ENCODE measurements around the gene ACAA1.
"Not testable (repeated sequence)": the region's sequence is repeated elsewhere in the genome, so short reads cannot be mapped to it uniquely, and the experiment has no call there.

Gene ACAA1

GRCh38 chr3:38163117-38163840 is 26.4 kb upstream of the ACAA1 start:
- TF ChIP-seq CTCF (IDR thresholded peaks at IDR 0.05; ENCODE audit: extremely low read depth, insufficient read depth, missing control alignments) = no peak
- DNase-seq (ENCODE audit: low spot score) = no peak
- in situ Hi-C loops (cut with MboI; ENCODE audit: low pct_unique_long_range_greater_than_20kb, low sequenced_read_pairs, unreplicated experiment) = no loop called here

DNA sequence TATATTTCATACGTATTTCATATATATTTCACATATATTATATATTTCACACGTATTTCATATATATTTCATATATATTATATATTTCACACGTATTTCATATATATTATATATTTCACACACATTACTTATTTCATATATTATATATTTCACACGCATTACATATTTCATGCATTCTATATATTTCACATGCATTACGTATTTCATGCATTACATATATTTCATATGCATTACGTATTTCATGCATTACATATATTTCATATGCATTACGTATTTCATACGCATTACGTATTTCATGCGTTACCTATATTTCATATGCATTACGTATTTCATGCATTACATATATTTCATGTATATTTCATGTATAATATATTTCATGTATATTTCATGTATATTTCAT is 23.8 kb upstream of the ACAA1 start:
- in situ Hi-C loops (cut with MboI; ENCODE audit: low pct_unique_long_range_greater_than_20kb, low sequenced_read_pairs, unreplicated experiment); DNase-seq (ENCODE audit: low spot score): not testable (repeated sequence)

GRCh38 chr3:38158472-38158871 is 21.5 kb upstream of the ACAA1 start:
- no peak for TF ChIP-seq CTCF (IDR thresholded peaks at IDR 0.05; ENCODE audit: extremely low read depth, insufficient read depth, missing control alignments)
- DNase-seq (ENCODE audit: low spot score) = no peak
- in situ Hi-C loops (cut with MboI; ENCODE audit: low pct_unique_long_range_greater_than_20kb, low sequenced_read_pairs, unreplicated experiment) = no loop called here

DNA sequence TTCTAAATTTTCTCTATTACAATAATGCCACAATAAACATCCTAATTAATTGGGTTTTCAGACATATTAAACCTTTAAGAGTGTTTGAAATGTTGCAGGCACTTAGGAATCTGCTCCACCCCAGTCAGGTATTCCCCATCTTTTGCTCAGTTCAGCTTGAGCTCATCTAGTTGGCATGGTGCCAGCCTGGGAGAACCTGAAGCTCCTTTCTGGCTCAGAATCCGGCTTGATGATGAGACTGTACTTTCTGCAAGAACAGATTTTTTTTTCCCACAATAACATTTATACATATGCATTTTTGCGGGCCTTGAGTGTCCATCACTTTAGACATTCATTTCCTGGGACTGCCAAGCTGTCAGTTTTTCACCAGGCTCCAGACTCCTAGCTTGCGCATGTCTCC is 20.7 kb upstream of the ACAA1 start:
- DNase-seq (ENCODE audit: low spot score) = no peak
- no peak for TF ChIP-seq CTCF (IDR thresholded peaks at IDR 0.05; ENCODE audit: extremely low read depth, insufficient read depth, missing control alignments)
- in situ Hi-C loops (cut with MboI; ENCODE audit: low pct_unique_long_range_greater_than_20kb, low sequenced_read_pairs, unreplicated experiment) = no loop called here

DNA sequence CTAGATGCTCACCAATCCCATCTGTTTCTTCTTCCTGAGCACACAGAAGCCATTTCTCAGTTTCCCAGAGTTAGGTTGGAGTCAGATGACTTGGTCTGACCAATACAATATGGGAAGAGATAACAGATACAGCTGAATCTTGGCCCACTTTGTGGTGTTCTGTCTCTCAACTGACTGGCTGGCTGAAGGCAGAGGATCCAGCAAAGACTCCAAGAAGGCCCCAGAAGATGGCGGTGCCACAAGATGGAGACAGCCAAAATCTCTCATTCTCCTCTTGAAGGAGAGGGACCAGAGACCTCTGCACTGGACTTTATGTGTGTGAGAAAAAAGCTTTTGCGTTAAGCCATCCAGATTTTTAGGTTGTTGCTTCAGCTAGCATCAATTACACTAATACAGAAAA is 20.2 kb upstream of the ACAA1 start:
- no peak for DNase-seq (ENCODE audit: low spot score)
- in situ Hi-C loops (cut with MboI; ENCODE audit: low pct_unique_long_range_greater_than_20kb, low sequenced_read_pairs, unreplicated experiment) = no loop called here
- no peak for TF ChIP-seq CTCF (IDR thresholded peaks at IDR 0.05; ENCODE audit: extremely low read depth, insufficient read depth, missing control alignments)

DNA sequence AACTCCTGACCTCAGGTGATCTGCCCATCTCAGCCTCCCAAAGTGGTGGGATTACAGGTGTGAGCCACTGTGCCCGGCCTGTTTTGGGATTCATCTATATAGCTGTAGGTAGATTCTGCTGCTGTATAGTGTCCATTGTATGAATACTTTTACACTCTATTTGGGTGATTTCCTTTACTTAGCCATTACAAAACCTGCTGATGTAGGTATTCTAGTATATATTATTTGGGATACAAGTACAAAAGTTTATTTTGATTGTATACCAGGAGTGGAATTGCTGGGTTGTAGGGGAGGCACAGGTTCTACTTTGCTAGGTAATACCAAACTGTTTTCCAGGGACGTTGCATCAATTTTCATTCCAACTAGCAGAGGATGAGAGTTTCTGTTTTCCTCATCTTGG is 18.9 kb upstream of the ACAA1 start:
- TF ChIP-seq CTCF (IDR thresholded peaks at IDR 0.05; ENCODE audit: extremely low read depth, insufficient read depth, missing control alignments) = no peak
- no peak for DNase-seq (ENCODE audit: low spot score)
- in situ Hi-C loops (cut with MboI; ENCODE audit: low pct_unique_long_range_greater_than_20kb, low sequenced_read_pairs, unreplicated experiment) = no loop called here

DNA sequence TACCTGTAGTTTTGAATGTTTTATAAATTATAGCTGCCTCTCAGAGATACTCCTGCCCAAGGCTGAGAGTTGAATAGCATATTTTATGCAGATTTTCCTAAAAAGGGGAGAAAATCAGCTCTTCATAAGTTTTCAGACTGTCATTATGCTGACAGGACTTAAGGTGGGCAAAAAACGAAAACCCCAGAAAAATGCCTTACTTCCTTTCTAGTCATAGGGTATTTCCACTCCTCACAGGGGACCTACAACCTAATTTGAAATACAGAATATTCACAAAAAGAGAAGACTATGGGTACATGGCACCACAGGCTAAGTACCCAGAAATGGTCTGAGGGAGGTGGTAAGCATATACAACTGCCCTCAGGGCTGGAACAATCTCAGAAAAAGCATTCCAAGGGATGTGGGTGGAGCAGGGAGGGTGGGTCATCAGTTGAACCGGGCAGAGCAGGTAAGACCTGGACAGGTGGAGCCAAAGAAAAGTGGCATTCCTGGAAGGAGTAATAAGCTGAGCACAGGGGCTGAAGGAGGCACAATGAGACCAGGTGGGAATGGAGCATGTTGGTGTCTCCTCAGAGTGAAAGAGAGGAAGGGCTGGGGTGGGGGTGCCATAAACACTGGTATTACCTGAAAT is 17.8 kb upstream of the ACAA1 start:
- in situ Hi-C loops (cut with MboI; ENCODE audit: low pct_unique_long_range_greater_than_20kb, low sequenced_read_pairs, unreplicated experiment) = no loop called here
- no peak for TF ChIP-seq CTCF (IDR thresholded peaks at IDR 0.05; ENCODE audit: extremely low read depth, insufficient read depth, missing control alignments)
- DNase-seq (ENCODE audit: low spot score) = no peak

Data from GM13977 (cell line).